Mesendoderm (in vitro differentiated cells): ENCODE measurements around the gene STARD8.
A peak's percentile ranks its signal among the peaks of the same experiment; 100 is the strongest.

Source experiments
- DNase-seq: peaks from one replicate; pipeline ENCODE4 v3.0.0; 2013
- H2AK5ac ChIP-seq: 2 replicates; pipeline ENCODE4 v1.6.1; 2013; ENCODE audit warnings: low read length, inconsistent platforms
- H2BK120ac ChIP-seq: 2 replicates; pipeline ENCODE4 v1.6.1; 2013; ENCODE audit warnings: low read depth, mild to moderate bottlenecking, low read length, moderate library complexity, mixed read lengths
- H2BK15ac ChIP-seq: replicated peaks from 2 replicates; pipeline ENCODE4 v1.6.1; 2013; ENCODE audit warnings: low read depth, mild to moderate bottlenecking, moderate library complexity
- H2BK5ac ChIP-seq: 2 replicates; pipeline ENCODE4 v1.6.1; 2013; ENCODE audit warnings: low read length, inconsistent platforms
- H3K18ac ChIP-seq: 2 replicates; pipeline ENCODE4 v1.6.1; 2013; ENCODE audit warnings: mild to moderate bottlenecking, low read length, mixed read lengths
- H3K23ac ChIP-seq: one replicate; pipeline ENCODE4 v1.6.1; 2013; ENCODE audit warnings: low read length
- H3K27ac ChIP-seq: 2 replicates; pipeline ENCODE4 v1.5.1; 2013; ENCODE audit warnings: low read depth, mild to moderate bottlenecking, inconsistent platforms, low read length, moderate library complexity
- H3K27me3 ChIP-seq: 2 replicates; pipeline ENCODE4 v1.6.1; 2013; ENCODE audit warnings: low read length, control low read depth, mild to moderate bottlenecking, inconsistent platforms; ENCODE audit not compliant: insufficient read depth, poor library complexity
- H3K36me3 ChIP-seq: 2 replicates; pipeline ENCODE4 v1.6.1; 2013; ENCODE audit warnings: low read length, inconsistent platforms; ENCODE audit not compliant: control insufficient read depth, insufficient read depth
- H3K4ac ChIP-seq: one replicate; pipeline ENCODE4 v1.6.1; 2013; ENCODE audit warnings: low read depth, mild to moderate bottlenecking, low read length, moderate library complexity
- H3K4me1 ChIP-seq: 2 replicates; pipeline ENCODE4 v1.6.1; 2013; ENCODE audit warnings: low read depth, low read length, inconsistent platforms; ENCODE audit not compliant: control insufficient read depth
- H3K4me2 ChIP-seq: 2 replicates; pipeline ENCODE4 v1.6.1; 2013; ENCODE audit warnings: low read length
- H3K4me3 ChIP-seq: 2 replicates; pipeline ENCODE4 v1.5.1; 2013; ENCODE audit warnings: mild to moderate bottlenecking, low read length
- H3K56ac ChIP-seq: one replicate; pipeline ENCODE4 v1.6.1; 2013; ENCODE audit warnings: low read length
- H3K79me1 ChIP-seq: 2 replicates; pipeline ENCODE4 v1.6.1; 2013; ENCODE audit warnings: low read length, inconsistent platforms
- H3K79me2 ChIP-seq: 2 replicates; pipeline ENCODE4 v1.6.1; 2013; ENCODE audit warnings: mild to moderate bottlenecking, low read length; ENCODE audit not compliant: control insufficient read depth, insufficient read depth
- H3K9ac ChIP-seq: 2 replicates; pipeline ENCODE4 v1.6.1; 2013; ENCODE audit warnings: low read length, inconsistent platforms
- H4K5ac ChIP-seq: one replicate; pipeline ENCODE4 v1.6.1; 2013; ENCODE audit warnings: low read length
- H4K8ac ChIP-seq: one replicate; pipeline ENCODE4 v1.6.1; 2013; ENCODE audit warnings: low read depth, mild to moderate bottlenecking, control low read depth, low read length, moderate library complexity
- WGBS: extraction: QIAGEN DNeasy Blood & Tissue Kit; methylation state at CpG from one replicate; pipeline ENCODE4 v1.1.7; 2013; ENCODE audit warnings: low lambda C conversion rate, missing lambda C conversion rate; ENCODE audit not compliant: insufficient coverage; ENCODE audit errors: extremely low coverage; 5-methylcytosine and 5-hydroxymethylcytosine counted together

STARD8 gene

DNA sequence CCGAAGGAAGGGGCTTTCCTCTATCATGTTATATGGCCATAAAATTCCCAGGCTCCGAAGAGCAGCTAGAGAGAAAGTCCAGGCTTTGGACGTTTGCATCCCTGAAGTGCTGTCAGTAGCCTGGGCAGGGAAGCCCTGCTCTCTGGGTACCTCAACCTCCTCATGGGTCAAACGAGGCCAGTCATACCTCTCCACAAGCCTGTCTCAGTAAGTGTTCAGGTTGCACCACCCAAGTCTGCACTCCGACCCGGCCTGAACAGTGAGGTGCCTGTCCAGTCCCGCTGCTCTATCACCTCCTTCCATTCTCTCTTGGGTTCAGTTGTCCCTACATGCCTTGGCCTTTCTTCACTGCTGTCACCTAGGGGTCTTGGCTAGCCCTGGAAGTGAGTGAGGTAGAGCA is 78.9 kb downstream of the STARD8 start:
- Histone ChIP-seq H3K23ac (no peak overlapping the region), H3K9ac (no peak overlapping the region)
- no CpG with 5 or more reads among the region's 7 CpGs for WGBS

DNA sequence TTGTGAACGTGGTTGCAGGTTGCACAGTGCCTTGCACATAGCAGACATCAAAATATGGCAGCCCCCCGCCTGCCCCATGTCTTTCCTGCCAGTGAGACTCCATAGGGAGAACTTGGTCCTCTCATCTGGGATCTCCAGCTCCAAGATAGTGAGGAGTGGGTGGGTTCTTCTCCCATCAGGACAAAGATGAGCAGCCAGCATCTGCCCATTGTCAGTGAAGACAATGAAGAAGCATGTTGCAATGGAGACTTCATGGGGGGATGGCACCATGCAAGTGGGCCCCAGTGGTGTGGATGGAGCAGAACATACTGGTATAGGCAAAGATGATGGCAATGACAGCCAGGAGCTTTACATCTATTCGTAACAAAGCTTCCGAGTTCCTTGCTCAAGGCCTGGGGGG is 80.2 kb downstream of the STARD8 start:
- H3K56ac ChIP-seq: no peak overlapping the region

More for the DNA sequence above, 78.9 kb downstream of the STARD8 start:
- no peak overlapping the region for H4K5ac ChIP-seq
- no peak overlapping the region for H2AK5ac ChIP-seq
- H3K4me2 ChIP-seq: no peak overlapping the region
- H3K79me2 ChIP-seq: no peaks in the 10 kb centered on the region
- no peak for DNase-seq
- H4K8ac ChIP-seq: no peak overlapping the region
- H3K4me3 ChIP-seq: no peak overlapping the region
- H3K27ac ChIP-seq: no peak overlapping the region
- H3K36me3 ChIP-seq: no peaks in the 10 kb centered on the region
- no peak overlapping the region for H3K18ac ChIP-seq
- no peak overlapping the region for H2BK5ac ChIP-seq
- no peak overlapping the region for H2BK120ac ChIP-seq
- no peak overlapping the region for H3K56ac ChIP-seq
- H2BK15ac ChIP-seq: no peak overlapping the region
- H3K27me3 ChIP-seq: no peaks in the 10 kb centered on the region
- no peak overlapping the region for H3K4ac ChIP-seq
- no peaks in the 10 kb centered on the region for H3K4me1 ChIP-seq
- no peaks in the 10 kb centered on the region for H3K79me1 ChIP-seq

GRCh38 chrX:68728186-68728585 is 80.7 kb downstream of the STARD8 start:
- Histone ChIP-seq H4K5ac (no peak overlapping the region), H3K4me3 (no peak overlapping the region), H3K27ac (no peak overlapping the region), H3K23ac (no peak overlapping the region), H2BK15ac (no peak overlapping the region), H3K4ac (no peak overlapping the region), H3K18ac (no peak overlapping the region), H3K79me1 (no peaks in the 10 kb centered on the region), H2AK5ac (no peak overlapping the region), H3K4me2 (no peak overlapping the region), H3K56ac (no peak overlapping the region), H3K9ac (no peak overlapping the region), H2BK120ac (no peak overlapping the region), H3K27me3 (no peaks in the 10 kb centered on the region), H3K4me1 (no peaks in the 10 kb centered on the region), H2BK5ac (no peak overlapping the region), H3K36me3 (no peaks in the 10 kb centered on the region), H3K79me2 (no peaks in the 10 kb centered on the region), H4K8ac (no peak overlapping the region)
- WGBS: no CpG with 5 or more reads among the region's 5 CpGs
- no peak for DNase-seq

More for the DNA sequence above, 80.2 kb downstream of the STARD8 start:
- Histone ChIP-seq H4K8ac (no peak overlapping the region), H2AK5ac (no peak overlapping the region), H3K79me1 (no peaks in the 10 kb centered on the region), H3K79me2 (no peaks in the 10 kb centered on the region), H3K4me1 (no peaks in the 10 kb centered on the region), H2BK5ac (no peak overlapping the region), H3K23ac (no peak overlapping the region), H2BK15ac (no peak overlapping the region), H4K5ac (no peak overlapping the region), H3K4me3 (no peak overlapping the region), H3K4ac (no peak overlapping the region), H3K36me3 (no peaks in the 10 kb centered on the region), H2BK120ac (no peak overlapping the region), H3K9ac (no peak overlapping the region), H3K4me2 (no peak overlapping the region), H3K27ac (no peak overlapping the region), H3K18ac (no peak overlapping the region), H3K27me3 (no peaks in the 10 kb centered on the region)
- no CpG with 5 or more reads among the region's 4 CpGs for WGBS
- no peak for DNase-seq

DNA sequence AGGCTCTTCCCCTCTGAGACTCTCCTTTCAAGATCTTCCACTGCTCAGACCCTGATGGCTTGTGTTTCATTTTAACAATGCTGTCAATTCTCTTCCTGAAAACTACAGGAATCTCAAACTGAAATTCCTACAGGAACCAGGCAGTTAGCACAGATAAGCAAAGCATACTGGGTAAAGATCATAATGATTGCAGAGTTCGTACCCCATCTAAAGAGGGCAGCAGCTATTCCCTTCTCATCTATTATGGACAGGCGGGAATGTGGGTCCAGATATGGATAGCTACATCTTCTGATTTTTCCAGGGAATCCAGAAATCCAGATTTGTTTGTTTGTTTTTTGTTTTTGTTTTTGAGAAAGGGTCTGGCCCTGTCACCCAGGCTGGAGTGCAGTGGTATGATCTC is 83.8 kb downstream of the STARD8 start:
- H3K4me3 ChIP-seq: no peak overlapping the region
- H2BK120ac ChIP-seq: no peak overlapping the region
- H3K4me1 ChIP-seq: no peaks in the 10 kb centered on the region
- H3K36me3 ChIP-seq: no peaks in the 10 kb centered on the region
- H3K4ac ChIP-seq: no peak overlapping the region
- H3K27me3 ChIP-seq: no peaks in the 10 kb centered on the region
- WGBS: no CpG with 5 or more reads among the region's 2 CpGs
- H4K8ac ChIP-seq: no peak overlapping the region
- no peaks in the 10 kb centered on the region for H3K79me1 ChIP-seq
- H3K9ac ChIP-seq: no peak overlapping the region
- H2BK15ac ChIP-seq: no peak overlapping the region
- no peak overlapping the region for H3K18ac ChIP-seq
- no peak overlapping the region for H3K27ac ChIP-seq
- no peak overlapping the region for H2AK5ac ChIP-seq
- no peak overlapping the region for H3K23ac ChIP-seq
- peak; percentile 17 for DNase-seq
- H3K56ac ChIP-seq: no peak overlapping the region
- no peaks in the 10 kb centered on the region for H3K79me2 ChIP-seq
- H3K4me2 ChIP-seq: no peak overlapping the region
- H4K5ac ChIP-seq: no peak overlapping the region
- H2BK5ac ChIP-seq: no peak overlapping the region

- H2BK15ac ChIP-seq: no peak overlapping the region
- no peaks in the 10 kb centered on the region for H3K79me1 ChIP-seq
- H3K4ac ChIP-seq: no peak overlapping the region
- H3K9ac ChIP-seq: no peak overlapping the region
- no peaks in the 10 kb centered on the region for H3K79me2 ChIP-seq
- no peak overlapping the region for H4K8ac ChIP-seq
- H3K18ac ChIP-seq: no peak overlapping the region
- no peak overlapping the region for H3K27ac ChIP-seq
- no peak overlapping the region for H3K56ac ChIP-seq
- H4K5ac ChIP-seq: no peak overlapping the region
- H3K36me3 ChIP-seq: no peaks in the 10 kb centered on the region
- H3K23ac ChIP-seq: no peak overlapping the region
- H3K4me2 ChIP-seq: no peak overlapping the region
- H3K4me3 ChIP-seq: no peak overlapping the region
- H2AK5ac ChIP-seq: no peak overlapping the region
- no peak overlapping the region for H2BK120ac ChIP-seq
- H3K27me3 ChIP-seq: no peaks in the 10 kb centered on the region
- DNase-seq: peak; percentile 68
- H2BK5ac ChIP-seq: no peak overlapping the region
- H3K4me1 ChIP-seq: no peaks in the 10 kb centered on the region
- no CpG with 5 or more reads among the region's 4 CpGs for WGBS
These were observed 85.5 kb downstream of the STARD8 start for GRCh38 chrX:68732906-68733493.

GRCh38 chrX:68735266-68735665 is 87.8 kb downstream of the STARD8 start:
- no peak overlapping the region for H3K56ac ChIP-seq
- H3K18ac ChIP-seq: no peak overlapping the region
- H3K79me2 ChIP-seq: no peaks in the 10 kb centered on the region
- no peaks in the 10 kb centered on the region for H3K4me1 ChIP-seq
- H3K4ac ChIP-seq: no peak overlapping the region
- H3K79me1 ChIP-seq: no peaks in the 10 kb centered on the region
- H4K8ac ChIP-seq: no peak overlapping the region
- 100% methylated on average over 1 of the region's 1 CpG for WGBS
- no peak overlapping the region for H4K5ac ChIP-seq
- no peak overlapping the region for H3K23ac ChIP-seq
- H2AK5ac ChIP-seq: no peak overlapping the region
- H3K9ac ChIP-seq: no peak overlapping the region
- H3K36me3 ChIP-seq: no peaks in the 10 kb centered on the region
- H3K27ac ChIP-seq: no peak overlapping the region
- no peak overlapping the region for H3K4me2 ChIP-seq
- H3K27me3 ChIP-seq: no peaks in the 10 kb centered on the region
- H3K4me3 ChIP-seq: no peak overlapping the region
- no peak overlapping the region for H2BK5ac ChIP-seq
- no peak for DNase-seq
- H2BK120ac ChIP-seq: no peak overlapping the region
- H2BK15ac ChIP-seq: no peak overlapping the region
